GM19043 (cell line): ENCODE measurements around the gene NUP62.
A peak's percentile ranks its signal among the peaks of the same experiment; 100 is the strongest.

Experiments
- ATAC-seq: cut with Tn5 transposase; IDR thresholded peaks from one replicate; pipeline ENCODE4 v1.9.1; 2021; ENCODE audit warnings: low read depth; ENCODE audit not compliant: unreplicated experiment

NUP62 gene

GRCh38 chr19:49871349-49871985 lies 57.8 kb downstream of the NUP62 start:
- no peak for ATAC-seq

- ATAC-seq: no peak
Measured at GRCh38 chr19:49870309-49870901, 58.9 kb downstream of the NUP62 start.

- peak; percentile 78 for ATAC-seq
Measured at GRCh38 chr19:49869484-49870308, 59.6 kb downstream of the NUP62 start.

- ATAC-seq: no peak
Measured at GRCh38 chr19:49869009-49869483, 60.3 kb downstream of the NUP62 start.

- peak; percentile 36 for ATAC-seq
Measured at GRCh38 chr19:49866933-49867782, 62.1 kb downstream of the NUP62 start, which contains the start of gene PNKP. TSS of gene PNKP (minus strand) at chr19:49867576. CDS start at chr19:49867204, 372 bp downstream.

GRCh38 chr19:49864890-49865289 lies 64.4 kb downstream of the NUP62 start:
- ATAC-seq: no peak

GRCh38 chr19:49863935-49864320 lies 65.4 kb downstream of the NUP62 start:
- ATAC-seq: no peak

GRCh38 chr19:49863254-49863934 lies 65.9 kb downstream of the NUP62 start:
- ATAC-seq: no peak

GRCh38 chr19:49862391-49863253 lies 66.7 kb downstream of the NUP62 start:
- ATAC-seq: no peak

- ATAC-seq: no peak
Measured at GRCh38 chr19:49861541-49862378, 67.5 kb downstream of the NUP62 start.

- no peak for ATAC-seq
Measured at GRCh38 chr19:49861107-49861506, 68.2 kb downstream of the NUP62 start.

- ATAC-seq: no peak
Measured at GRCh38 chr19:49860336-49861102, 68.8 kb downstream of the NUP62 start.

GRCh38 chr19:49859682-49860335 lies 69.5 kb downstream of the NUP62 start:
- ATAC-seq: no peak

GRCh38 chr19:49858088-49858985 lies 71.0 kb downstream of the NUP62 start:
- no peak for ATAC-seq

- no peak for ATAC-seq
Measured at GRCh38 chr19:49857838-49858087, 71.5 kb downstream of the NUP62 start.
